Activated effector memory CD4-positive, alpha-beta T cell treated with Interleukin-2 at 50 U/mL for 16 hours (primary cell): ENCODE measurements around the gene CALML3.

ENCODE experiments used
- DNase-seq: peaks from one replicate; pipeline ENCODE4 v3.0.0-alpha.2; 2020

The CALML3 gene

DNA sequence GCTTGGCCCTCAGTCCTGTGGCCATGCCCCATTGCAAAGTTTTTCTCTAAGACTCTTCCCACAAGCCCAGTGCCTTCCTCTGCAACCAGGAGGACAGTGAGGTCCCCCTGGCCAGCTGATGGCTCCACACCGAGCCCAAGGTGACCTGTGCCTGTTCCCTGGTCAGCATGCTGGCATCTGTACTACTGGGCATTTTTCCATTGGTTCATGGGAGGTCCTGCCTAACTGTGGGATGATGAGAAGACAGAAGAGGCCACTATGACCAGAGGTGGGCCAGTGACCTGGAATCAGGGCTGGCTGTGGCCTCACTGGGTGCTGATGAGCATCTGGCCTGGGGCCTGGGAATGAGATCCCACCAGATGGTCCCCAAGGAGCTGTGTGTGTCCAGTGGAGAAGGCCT is 20.2 kb downstream of the CALML3 start:
- DNase-seq: no peak

DNA sequence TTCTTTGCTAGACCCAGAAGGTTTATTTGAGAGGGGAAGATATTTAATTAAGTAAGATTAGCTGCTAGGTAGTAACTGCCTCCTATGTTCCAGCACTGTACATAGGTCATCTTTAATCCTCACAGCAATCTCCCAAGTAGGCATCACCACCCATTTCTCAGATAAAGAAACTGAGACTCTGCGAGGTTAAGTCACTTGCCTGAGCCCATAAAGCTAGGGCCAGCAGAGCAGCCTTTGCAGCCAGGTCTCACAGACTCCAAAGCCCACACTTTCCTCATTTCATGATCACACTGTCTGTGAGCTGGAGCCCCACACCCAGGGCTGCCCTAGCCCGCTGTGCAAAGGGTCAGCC is 20.6 kb downstream of the CALML3 start:
- DNase-seq: no peak

DNA sequence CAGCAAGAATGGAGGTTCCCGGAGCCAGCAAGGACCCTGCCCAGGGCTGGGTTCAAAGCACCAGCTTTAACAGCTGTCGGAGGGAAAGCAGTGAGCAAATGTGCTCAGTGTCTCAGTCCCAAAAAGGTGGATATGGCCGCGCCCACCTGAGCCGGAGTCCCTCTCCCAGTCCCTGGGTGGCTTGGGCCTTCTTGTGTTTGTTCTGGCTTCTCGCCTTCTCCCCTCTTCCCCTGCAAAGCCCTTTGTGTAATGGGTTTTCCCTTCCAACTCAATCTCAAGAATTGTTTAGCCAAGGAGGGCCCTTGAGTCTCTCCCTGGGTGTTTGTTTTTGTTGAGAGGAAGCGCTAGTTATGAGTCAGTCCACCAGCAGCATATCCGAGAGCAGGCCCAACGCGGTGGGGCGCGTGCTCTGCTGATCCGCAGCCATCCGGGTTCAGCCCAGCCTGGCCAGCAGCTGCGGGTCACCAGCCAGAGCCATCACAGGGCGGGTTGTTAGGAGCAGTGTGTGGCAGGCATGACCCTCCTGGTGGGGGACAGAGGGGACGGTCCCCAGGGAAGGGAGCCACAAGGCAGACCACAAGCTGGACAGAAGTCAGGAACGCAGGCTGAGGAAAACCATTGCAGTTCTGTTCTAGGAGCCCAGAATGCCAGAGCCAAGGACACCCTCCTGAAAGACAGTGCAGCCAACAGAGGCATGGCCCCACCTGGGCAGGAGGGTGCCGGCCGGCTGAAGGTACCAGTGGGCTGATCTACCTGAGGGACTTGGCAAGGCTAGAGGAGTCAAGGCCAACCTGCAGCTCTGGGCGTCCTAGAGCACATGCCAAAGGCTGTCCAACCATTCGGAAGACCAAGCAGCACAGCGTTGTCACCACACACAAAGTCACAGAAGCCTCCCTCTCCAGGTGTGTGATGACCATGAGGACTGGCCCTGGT is 21.3 kb downstream of the CALML3 start:
- DNase-seq: no peak

DNA sequence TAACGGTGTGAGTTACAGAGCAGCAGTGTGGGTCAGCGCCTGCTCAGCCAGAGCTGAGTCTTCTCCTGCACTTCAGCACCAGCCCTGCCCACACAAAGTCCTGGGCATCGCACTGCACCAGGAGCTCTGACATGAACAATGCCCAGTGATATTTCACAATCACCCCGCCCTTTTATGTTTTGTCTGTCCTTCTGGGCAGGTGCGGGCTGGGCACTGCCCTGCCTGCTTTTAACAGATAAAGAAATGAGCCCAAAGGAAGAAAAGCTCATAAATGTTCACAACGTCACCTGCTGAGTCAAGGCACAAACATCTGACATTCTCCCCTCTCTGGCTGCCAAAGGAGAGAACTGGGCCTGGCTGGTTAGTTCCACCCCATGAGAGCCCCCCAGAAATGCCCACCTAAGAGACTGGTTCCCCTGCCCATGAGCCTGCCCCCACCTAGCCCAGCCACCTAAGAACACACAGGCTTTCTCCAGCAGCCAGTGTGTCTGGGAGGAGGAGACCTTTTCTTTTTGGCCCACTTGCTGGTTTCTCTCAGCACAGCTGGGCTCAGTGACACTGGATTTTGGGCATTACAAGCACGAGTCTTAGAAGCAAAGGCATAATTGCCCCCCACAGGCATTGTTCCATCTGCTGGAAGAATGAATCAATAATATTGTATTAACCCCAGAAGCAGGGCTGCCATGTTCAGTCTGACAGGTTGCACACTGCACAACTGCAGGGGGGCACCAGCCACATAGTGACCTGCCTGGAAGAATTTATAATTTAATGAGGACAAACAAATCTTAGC is 22.3 kb downstream of the CALML3 start:
- DNase-seq: no peak

DNA sequence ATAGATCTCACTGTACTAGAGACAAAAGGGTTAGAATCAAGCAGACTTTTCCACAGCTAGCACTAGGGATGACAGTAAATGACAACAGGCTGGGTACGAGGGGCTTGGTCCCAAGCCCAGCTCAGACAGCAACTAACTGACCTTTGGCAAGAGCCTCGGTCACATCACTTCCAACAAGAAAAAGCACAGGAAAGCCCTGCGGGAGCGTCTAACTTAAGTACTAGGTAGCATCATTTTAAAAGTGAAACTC is 22.8 kb downstream of the CALML3 start:
- no peak for DNase-seq

DNA sequence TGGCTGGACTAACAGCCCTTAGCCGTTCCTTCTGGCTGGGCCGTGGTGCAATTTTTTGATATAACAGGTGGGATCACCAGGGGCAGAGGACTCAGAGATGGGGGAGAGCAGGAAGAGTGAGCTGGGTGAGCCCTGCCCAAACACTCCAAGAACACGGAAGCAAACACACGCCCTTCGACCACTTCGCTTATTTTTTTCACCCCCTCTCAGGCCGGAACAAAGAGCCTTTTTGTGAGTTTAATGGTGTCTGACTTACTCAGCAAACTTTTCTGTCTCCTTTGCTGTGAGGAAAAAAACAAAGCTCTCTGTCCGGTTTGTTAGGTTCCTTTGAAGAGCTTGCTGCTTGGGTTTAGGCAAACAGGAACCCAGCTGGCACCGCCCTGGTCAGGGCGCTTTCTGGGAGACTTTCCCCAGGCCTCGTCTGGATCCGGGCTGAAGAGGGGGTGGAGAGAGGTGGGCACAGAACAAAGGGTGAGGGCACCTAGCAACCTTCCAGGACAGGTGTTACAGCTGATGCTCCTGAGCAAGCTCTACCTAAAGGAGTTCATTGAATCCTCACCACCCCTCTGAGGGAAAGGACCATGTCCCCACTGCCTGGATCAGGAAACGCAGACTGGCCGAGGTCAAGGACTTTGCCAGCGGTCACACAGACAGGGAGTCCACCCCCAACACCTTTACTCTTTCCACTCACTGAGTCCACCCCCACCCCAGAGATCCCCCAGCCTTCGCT is 23.3 kb downstream of the CALML3 start:
- DNase-seq: no peak

DNA sequence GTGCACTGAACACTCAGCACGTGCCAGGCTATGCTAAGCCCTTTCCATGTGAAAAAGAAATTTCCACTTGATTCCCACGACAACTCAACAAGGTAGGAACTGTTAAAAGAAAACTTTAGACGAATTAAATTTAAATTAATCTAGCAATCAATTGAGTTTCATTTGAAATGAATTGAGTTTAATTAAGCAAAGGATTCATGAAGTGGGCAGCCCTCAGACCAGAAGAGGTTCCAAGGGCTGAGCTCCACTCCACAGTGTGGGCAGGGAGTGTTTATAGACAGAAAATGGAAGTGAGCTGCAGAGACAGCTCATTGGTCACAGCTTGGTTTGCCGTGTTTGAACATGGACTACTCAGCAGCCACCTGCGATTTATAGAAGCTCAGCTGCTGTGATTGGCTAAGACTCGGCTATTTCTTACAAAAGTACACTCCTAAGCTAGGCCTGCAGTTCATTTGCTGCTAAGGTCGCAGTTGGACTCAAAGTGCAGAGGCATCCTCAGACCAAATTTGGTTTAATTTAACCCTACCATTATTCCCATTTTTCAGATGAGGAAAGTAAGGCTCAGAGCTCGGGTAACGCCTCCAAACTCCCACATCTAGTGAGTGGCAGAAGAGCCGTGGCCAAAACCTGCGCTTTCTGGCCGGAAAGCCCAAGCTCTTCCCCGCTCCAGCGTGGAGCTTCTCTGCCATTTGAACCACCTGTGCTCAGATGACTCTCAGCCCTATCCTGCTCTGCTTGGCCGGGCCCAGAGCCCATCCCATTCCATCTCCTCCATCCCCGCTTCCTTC is 24.9 kb downstream of the CALML3 start:
- no peak for DNase-seq

DNA sequence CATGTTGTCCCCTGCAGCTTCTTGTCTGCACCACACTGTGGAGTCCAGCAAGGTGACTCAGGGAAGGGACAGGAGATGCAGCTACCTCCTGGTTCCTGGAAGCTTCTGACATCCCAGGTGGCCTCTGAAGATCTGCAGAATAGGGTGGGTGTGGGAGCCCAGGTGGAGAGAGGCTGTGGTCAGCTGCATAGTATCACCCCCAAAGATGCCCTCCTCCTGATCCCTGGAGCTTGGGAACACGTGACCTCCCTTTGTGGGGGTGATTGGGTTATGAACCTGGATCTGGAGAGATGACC is 25.4 kb downstream of the CALML3 start:
- no peak for DNase-seq

DNA sequence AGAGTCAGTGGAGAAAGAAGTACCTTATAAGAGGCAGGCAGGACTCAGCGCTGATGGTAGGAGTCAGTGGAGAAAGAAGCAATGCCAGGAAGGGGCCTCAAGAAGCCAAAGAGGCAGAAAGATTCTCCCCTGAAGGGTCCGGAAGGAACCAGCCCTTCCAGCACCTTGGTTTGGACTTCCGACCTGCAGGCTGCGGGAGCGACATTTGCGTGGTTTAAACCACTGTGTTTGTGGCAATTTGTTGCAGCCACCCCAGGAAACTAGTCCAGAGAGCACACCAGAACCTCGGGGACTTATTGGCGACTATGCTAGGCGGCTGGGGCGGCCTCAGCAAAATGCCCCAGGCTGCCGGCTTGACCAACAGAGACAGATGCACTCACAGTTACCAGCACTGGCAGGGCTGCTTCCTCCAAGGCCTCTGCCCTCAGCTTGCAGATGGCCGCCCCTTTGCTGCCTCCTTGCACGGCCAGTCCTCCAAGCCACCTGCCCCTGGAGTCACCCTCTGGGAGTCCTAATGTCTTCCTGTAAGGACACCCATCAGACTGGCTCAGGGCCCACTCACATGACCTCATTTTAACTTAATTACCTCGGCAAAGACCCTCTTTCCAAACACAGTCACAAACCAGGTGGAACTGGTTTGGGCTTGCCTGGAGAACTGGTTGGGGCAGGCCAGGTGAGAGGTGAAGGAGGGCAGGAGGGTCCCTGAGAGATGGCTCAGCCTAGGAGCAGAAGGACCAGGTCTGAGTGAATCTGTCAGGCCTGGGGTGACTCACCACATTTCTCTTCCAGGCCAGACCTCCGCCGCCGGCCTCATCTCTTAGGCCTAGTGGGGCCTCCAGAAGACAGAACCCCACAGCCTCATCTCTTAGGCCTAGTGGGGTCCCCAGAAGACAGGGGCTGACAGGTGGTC is 26.1 kb downstream of the CALML3 start:
- no peak for DNase-seq

DNA sequence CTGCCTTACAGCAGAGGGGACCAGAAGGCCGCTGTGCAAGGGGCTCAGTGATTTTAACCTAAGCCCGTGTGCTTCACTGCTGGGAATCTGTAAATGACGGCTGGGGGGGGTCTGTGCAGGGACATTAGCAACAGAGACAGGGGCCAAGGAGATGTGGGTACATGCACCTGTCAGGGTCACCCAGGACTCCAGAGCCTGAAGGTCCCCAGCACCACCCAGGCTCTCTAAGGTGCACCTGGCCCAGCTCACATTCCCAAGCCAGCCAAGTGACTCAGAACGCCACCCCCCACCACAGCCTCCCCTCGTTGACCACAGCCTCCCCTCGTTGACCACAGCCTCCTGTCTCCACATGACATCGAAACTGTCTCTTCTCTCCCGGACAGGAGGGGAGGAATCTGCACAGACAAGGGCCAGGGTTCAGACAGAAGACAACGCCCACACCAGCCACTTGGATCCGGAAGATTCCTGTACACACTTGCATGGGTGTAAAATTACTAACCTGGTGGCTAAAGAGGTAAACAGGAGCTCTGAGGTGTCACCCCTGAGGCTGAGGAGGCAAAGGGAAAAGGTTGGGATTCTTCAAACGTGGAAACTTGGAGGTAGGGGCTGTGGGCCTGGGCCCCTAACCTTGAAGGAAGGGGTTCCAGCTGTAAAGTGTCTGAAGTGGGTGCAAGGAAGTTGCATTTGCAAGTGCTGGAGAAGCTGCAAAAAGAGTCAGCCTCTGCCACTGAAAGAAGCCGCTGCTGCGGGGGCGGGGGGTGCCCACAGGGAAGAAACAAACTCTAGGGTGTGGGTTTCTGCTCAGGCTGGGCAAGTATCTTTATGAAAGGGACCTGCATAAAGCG is 27.0 kb downstream of the CALML3 start:
- peak; percentile 6 for DNase-seq

DNA sequence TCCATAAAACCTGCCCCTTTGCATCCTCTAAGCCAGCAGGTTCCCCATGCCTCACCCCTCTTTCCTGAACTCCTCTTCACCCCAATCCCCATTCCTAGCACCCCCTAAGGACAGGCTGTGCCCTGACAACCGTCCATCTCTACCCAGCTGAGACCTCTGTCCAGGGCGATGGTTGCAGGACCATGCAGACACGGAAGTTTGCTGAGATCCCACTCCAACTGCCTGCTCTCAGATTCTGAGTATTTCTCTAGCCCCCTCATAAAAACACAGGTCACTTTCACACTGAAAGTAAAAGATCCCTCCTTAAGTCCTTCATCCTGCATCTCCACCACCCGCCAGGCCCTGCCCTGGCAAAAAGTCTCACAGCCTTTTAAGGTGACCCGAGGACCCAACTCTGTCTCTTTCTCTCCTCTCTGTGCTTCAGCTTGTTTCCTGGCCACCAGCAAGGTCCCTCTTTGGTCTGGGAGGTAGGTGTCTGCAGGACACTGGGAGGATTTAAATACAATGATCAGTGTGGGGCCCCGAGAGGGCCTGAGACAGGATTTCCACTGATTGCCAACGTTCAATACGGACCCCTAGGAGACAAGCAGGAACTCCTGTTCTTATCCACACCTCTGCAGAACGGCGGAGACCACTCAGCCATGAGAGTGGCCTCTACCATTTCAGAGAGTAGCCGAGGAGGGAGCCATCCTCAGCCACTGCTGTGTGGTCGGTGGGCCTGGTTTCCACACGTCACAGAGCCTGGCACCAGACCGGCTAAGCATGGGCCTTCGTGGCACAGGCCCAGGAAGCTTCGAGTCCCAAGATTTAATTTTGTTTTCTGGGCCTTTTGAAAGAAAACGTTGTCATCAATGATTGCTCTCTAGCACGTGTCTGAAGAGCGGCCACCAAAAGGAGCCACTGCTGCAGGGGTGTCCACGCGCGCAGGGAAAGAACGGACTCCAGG is 27.9 kb downstream of the CALML3 start:
- DNase-seq: no peak

DNA sequence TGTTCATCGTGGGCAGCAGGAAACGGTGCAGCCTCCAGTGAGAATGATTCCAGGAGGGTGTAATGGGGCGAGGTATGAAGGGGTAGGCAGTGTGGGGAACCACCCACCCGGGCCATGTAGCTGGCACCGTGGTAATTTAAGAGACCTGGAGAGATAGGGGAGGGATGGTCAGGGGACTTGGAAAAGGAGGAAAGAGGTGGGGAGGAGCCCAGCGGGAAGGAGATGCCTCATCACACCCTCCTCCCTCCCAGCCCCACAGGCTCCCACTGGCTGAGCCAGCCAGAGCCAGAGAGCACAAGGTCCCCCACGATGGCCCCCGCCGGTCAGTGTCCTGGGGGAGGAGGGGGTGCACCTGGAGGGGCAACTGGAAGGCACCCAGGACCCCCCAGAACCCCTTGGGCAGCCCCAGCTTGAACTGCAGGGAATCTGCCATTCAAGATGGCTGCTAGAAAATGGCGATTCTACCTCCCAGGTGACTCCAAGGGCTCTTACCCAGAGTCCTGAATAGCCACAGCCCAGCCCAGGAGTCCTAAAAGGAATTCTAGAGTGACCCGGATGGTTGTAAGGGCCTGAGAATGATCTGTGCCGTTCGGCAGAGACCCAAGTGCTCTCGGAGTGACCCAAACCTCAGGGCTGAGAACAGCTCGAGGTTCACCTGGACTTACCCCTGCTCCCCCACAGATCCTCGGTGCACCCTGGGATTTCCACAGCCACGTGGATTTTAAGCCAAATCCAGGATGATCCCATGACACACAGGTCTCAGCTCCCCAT is 28.8 kb downstream of the CALML3 start:
- no peak for DNase-seq

DNA sequence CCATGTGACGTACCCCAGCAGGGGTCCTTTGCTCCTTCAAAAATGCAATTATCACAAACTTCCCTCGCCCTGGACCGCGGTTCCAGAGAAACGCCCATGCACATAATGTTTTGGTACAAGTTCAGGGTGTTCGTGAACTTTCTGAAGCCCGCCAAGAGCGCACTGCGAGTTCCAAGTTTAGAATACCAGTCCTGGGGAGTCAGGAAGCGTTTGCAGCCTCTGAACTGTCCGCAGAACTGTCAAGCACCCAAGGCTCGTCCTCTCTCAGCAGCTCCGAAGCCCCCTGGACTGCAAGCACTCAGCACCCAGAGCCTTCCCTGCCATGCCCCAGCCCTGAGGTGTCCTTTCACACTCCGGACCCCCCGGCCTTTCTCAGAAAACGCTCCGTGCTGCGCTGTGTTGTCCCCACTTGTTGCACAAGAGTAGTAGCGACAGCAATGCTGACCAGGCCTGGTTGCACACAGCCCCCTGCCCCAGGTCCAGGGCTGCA is 30.3 kb downstream of the CALML3 start:
- no peak for DNase-seq

DNA sequence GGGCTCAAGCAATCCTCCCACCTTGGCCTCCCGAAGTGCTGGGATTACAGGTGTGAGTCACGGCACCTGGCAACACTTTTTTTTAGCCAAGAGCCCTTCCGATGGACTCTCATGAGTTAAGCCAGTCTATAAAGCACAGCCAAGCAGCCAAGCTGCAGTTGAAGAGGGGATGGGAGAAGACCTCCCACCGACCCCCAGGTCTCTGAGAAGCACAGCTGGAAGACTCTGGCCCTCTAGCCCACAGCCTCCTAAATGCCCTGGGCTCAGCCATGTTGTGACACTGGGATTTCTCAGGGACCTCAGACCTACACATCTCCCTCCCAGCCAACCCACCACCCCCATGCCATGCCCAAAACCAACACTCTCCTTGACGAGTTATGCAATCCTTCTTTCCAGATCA is 31.1 kb downstream of the CALML3 start:
- DNase-seq: no peak

DNA sequence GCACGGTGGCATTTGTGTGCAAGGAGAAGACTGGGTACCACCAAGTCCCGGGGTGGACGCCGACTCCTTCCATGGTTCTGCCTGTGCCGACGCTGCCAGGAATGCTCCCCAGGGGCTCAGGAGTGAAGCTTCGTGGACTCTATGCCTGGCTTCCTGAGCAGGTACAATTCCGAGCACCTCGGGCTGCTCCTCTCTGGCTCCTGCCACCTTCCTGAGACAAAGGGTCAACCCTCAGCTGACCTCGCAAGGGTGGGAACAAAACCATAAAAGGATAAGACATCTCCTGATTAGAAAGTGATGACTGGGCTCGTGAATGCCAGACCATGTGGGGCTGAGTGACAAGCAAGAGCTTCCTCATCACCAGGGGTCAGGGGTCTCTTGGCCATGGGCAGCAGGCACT is 31.8 kb downstream of the CALML3 start:
- DNase-seq: no peak

DNA sequence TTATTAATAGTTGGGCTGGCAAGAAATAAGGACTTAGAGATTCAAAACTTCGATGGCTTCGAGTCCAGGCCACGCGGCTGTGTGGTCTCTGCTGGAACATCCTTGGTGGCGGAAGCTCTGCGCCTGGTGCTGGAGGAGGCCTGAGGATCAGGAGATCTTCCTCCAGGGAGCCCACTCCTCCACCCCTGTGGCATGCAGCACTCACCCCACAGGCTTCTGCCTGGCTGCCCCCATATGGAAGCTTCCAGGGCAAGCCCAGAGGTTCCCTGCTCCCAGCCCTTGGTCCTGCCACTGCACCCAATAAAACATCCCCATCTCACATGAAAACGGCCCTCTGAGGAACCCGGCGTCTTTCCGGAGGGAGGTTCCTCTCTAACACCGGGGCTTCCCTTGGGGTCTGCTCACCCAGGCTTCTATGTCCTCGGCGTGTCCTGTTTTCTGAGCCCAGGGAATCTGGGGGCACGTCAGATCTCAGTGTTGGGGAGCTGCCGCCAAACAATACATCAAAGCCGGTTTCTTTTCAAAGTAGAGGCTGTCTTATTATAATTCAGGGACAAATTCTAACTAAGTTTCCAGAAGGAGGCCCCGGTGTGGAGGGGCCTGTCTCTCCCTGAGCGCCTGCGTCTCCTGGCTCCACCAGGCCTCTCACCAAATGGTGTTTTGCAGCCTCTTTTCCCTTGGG is 32.4 kb downstream of the CALML3 start:
- no peak for DNase-seq

DNA sequence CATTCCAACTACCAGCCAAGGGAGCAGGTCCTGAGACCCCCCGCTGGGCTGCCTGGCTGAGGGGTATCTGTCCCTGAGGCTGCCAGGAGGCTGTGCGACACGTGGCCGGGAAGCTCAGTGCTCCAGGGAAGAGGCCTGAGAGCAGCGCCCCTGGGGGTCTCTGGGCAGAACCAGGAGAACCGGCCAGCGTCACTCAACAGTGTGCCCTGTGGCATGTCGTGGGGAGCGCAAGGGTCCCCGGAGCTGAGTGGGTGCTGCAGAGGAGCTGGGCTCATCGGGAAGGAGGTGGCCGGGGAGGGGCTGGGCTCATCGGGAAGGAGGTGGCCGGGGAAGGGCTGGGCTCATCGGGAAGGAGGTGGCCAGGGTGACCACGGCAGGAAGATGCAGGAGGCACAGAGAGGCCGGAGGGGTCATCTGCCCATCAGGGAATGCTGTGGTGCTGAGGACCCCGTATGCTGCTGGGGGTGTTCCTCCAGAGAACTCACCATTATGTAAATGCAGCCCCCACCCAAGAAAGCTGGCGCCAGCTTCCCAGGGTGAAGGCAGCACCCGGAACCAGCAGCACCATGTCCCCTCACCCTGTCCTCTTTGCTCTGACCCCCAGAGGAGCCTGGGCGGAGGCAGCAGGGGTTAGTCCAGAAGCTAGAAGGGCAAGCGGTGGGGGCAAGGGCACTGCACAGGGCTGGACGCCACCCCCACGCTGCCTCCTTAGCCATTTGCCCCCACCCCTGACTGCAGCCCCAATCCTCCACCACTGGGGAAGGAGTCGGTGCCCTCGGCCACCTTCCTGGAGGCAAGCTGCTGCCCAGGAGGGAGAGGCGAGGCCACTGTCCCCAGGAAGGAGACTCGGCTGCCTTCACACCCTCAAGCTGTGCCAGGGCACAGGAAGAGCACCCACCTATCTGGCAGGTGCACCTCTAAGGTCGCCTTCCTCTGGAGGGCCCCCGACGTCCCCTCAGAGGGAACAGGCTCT is 33.3 kb downstream of the CALML3 start:
- no peak for DNase-seq
